Measurements from ENCODE around the gene PTPN13.

PTPN13 gene

GRCh38 chr4:86853209-86853608 lies 259.1 kb downstream of the PTPN13 start:
- in situ Hi-C loops (cut with MboI; ENCODE audit: low sequenced_read_pairs), result no loop called here

- in situ Hi-C loops (cut with MboI; ENCODE audit: low sequenced_read_pairs), result no loop called here
Observed at GRCh38 chr4:86855572-86855971, 261.5 kb downstream of the PTPN13 start.

GRCh38 chr4:86856896-86857295 lies 262.8 kb downstream of the PTPN13 start:
- in situ Hi-C loops (cut with MboI; ENCODE audit: low sequenced_read_pairs), result no loop called here

GRCh38 chr4:86857341-86858052 lies 263.4 kb downstream of the PTPN13 start:
- in situ Hi-C loops (cut with MboI; ENCODE audit: low sequenced_read_pairs), result no loop called here
